Ascending aorta (tissue), 2 donors: ENCODE results near the gene HDAC8. TPM values are rescaled to one million over a fixed set of nuclear protein-coding genes. Genes with fewer than 3 reads are reported as not detected.

Source experiments
- DNase-seq, 2 donors: peaks; one replicate each; pipeline ENCODE4 v3.0.0-alpha.2; 2019; ENCODE audit warnings: low spot score in 2 of 2
- H3K27ac ChIP-seq, 2 donors: fragments of 200-600 bp; sonication (generic); one replicate each; pipeline ENCODE4 v1.5.1; 2016 to 2017; ENCODE audit warnings: mild to moderate bottlenecking in 1 of 2
- H3K27me3 ChIP-seq: fragments of 200-600 bp; sonication (generic); one replicate; pipeline ENCODE4 v1.5.1; 2017
- H3K36me3 ChIP-seq, 2 donors: fragments of 200-600 bp; sonication (generic); one replicate each; pipeline ENCODE4 v1.5.1; 2016
- H3K4me1 ChIP-seq, 2 donors: fragments of 200-600 bp; sonication (generic); one replicate each; pipeline ENCODE4 v1.5.1; 2016 to 2017; ENCODE audit warnings: mild to moderate bottlenecking in 1 of 2
- H3K4me3 ChIP-seq, 2 donors: fragments of 200-600 bp; sonication (generic); one replicate each; pipeline ENCODE4 v1.5.1; 2016 to 2017; ENCODE audit warnings: mild to moderate bottlenecking in 1 of 2
- H3K9me3 ChIP-seq, 2 donors: fragments of 200-600 bp; sonication (generic); one replicate each; pipeline ENCODE4 v1.5.1; 2016
- CTCF ChIP-seq, 3 experiments: fragments of 200-600 bp in 2 of 3; fragments of 450-650 bp in 1 of 3; sonication (generic) in 2 of 3; IDR thresholded peaks; one replicate each; pipeline ENCODE4 v1.5.1; 2016 to 2019; ENCODE audit warnings: antibody characterized with exemption in 3 of 3, mild to moderate bottlenecking in 1 of 3, moderate library complexity in 1 of 3
- intact Hi-C: fragments of 100-400 bp; cut with DNase I; formaldehyde crosslinking; loops from one replicate; pipeline ENCODE4 v1.15.1; 2023
- total RNA-seq: library from RNA; depleted of rRNA; stranded (reverse); fragments of >200 nt; gene quantifications from one replicate; pipeline ENCODE4 v1.1.0, GENCODE V29; 2016

HDAC8 gene
- total RNA-seq, 1 donor from 2014 or later = 41.1 TPM

DNA sequence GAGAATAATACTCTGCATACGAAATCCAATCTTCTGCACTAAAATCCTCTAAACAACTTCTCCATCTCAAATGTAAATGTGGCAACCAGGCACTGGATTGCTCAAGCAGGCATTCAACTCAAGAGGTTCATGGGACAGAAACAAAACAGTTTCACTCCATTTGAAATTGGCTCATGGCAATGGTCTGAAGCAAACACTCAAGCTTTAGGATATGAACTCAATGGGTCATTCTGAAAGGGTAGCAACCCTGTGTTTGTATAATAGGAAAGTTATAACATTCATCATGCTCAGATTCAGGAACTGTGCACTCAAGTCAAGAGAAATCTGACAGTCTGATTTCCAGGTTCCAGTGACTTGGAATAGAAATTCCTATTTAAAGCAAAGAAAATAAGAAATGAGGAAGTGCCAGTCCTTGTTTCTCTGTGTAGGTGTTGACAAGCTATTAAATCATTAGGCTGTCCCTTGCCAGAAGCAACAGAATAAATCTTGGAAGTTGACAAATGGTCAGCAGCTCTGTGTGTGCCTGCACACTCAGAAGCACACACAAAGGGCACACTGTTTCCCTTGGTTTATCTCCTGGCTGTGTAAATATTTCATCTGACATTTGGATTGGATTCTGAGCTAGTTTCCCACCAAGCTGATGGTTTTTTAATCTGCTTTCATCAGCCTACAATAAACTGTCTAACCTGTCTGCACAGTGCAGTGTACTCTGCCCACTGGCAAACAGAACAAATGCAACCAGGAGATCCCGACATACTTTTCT is 191.0 kb downstream of the HDAC8 start:
- H3K27me3 ChIP-seq = no peaks in the 10 kb centered on the region
- no peaks in the 10 kb centered on the region for H3K36me3 ChIP-seq
- H3K4me1 ChIP-seq = no peaks in the 10 kb centered on the region
- DNase-seq = no peak
- H3K27ac ChIP-seq = no peak overlapping the region
- no peak overlapping the region for H3K4me3 ChIP-seq
- no peak for TF ChIP-seq CTCF (IDR thresholded peaks at IDR 0.05)
- intact Hi-C loops = no loop called here
- no peaks in the 10 kb centered on the region for H3K9me3 ChIP-seq

GRCh38 chrX:72376124-72376523 is 196.5 kb downstream of the HDAC8 start:
- H3K9me3 ChIP-seq = no peaks in the 10 kb centered on the region
- H3K27ac ChIP-seq = no peak overlapping the region
- DNase-seq = no peak
- H3K4me3 ChIP-seq = no peak overlapping the region
- H3K4me1 ChIP-seq = no peaks in the 10 kb centered on the region
- H3K27me3 ChIP-seq = no peaks in the 10 kb centered on the region
- TF ChIP-seq CTCF (IDR thresholded peaks at IDR 0.05) = no peak
- intact Hi-C loops = no loop called here
- H3K36me3 ChIP-seq = no peaks in the 10 kb centered on the region

DNA sequence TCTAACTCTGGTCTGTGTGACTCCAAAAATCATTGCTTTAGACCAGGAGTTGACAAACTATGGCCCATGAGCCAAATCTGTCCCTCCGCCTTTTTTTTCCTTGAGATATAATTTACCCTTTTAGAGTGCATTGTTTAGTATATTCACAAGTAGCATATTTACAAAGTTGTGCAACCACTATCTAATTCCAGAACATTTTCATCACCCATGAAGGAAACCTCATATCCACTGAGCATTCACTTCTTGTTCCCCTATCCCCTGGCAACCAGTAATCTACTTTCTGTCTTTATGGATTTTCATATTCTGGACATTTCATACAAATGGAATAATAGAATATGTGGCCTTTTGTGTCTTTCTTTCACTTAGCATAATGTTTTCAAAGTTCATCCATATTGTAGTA is 199.5 kb downstream of the HDAC8 start:
- no peak for TF ChIP-seq CTCF (IDR thresholded peaks at IDR 0.05)
- Histone ChIP-seq H3K9me3 (no peaks in the 10 kb centered on the region), H3K4me3 (no peak overlapping the region)

GRCh38 chrX:72372735-72373134 is 199.9 kb downstream of the HDAC8 start:
- Histone ChIP-seq H3K27me3 (no peaks in the 10 kb centered on the region), H3K4me1 (no peaks in the 10 kb centered on the region), H3K27ac (no peak overlapping the region), H3K9me3 (no peaks in the 10 kb centered on the region), H3K36me3 (no peaks in the 10 kb centered on the region), H3K4me3 (no peak overlapping the region)
- intact Hi-C loops = no loop called here
- DNase-seq = no peak
- no peak for TF ChIP-seq CTCF (IDR thresholded peaks at IDR 0.05)

More for the DNA sequence above, 199.5 kb downstream of the HDAC8 start:
- H3K27ac ChIP-seq = no peak overlapping the region
- DNase-seq = no peak
- H3K27me3 ChIP-seq = no peaks in the 10 kb centered on the region
- H3K36me3 ChIP-seq = no peaks in the 10 kb centered on the region
- H3K4me1 ChIP-seq = no peaks in the 10 kb centered on the region
- intact Hi-C loops = no loop called here

- intact Hi-C loops = no loop called here
- DNase-seq = no peak
- no peaks in the 10 kb centered on the region for H3K27me3 ChIP-seq
- no peak overlapping the region for H3K27ac ChIP-seq
- TF ChIP-seq CTCF (IDR thresholded peaks at IDR 0.05) = no peak
- no peaks in the 10 kb centered on the region for H3K36me3 ChIP-seq
- no peaks in the 10 kb centered on the region for H3K9me3 ChIP-seq
- no peaks in the 10 kb centered on the region for H3K4me1 ChIP-seq
- no peak overlapping the region for H3K4me3 ChIP-seq
Observed at GRCh38 chrX:72371405-72371804, 201.2 kb downstream of the HDAC8 start.
